Esophagus muscularis mucosa (tissue), 4 donors: ENCODE measurements around the gene EBF4. TPM values are rescaled to one million over a fixed set of nuclear protein-coding genes. Genes with fewer than 3 reads are reported as not detected.
A peak's percentile ranks its signal among the peaks of the same experiment; 100 is the strongest.

Experiments
- DNase-seq: peaks from one replicate; pipeline ENCODE4 v3.0.0-alpha.2; 2017; ENCODE audit errors: extremely low spot score
- H3K27ac ChIP-seq, 4 donors: fragments of 200-600 bp; sonication (generic); replicated peaks in 1 of 4; 1 replicate in 3 of 4; 2 replicates in 1 of 4; pipeline ENCODE4 v1.5.1; 2016 to 2019; ENCODE audit warnings: mild to moderate bottlenecking in 1 of 4
- H3K27me3 ChIP-seq, 4 donors: fragments of 200-600 bp; sonication (generic); one replicate each; pipeline versions ENCODE4 v1.5.1 to v1.6.0; 2016 to 2019
- H3K36me3 ChIP-seq, 4 donors: fragments of 200-600 bp; sonication (generic); one replicate each; pipeline ENCODE4 v1.5.1; 2016 to 2019
- H3K4me1 ChIP-seq, 4 donors: fragments of 200-600 bp; sonication (generic); one replicate each; pipeline ENCODE4 v1.5.1; 2016 to 2019
- H3K4me3 ChIP-seq, 4 donors: fragments of 200-600 bp; sonication (generic); 1 replicate in 2 of 4; 2 replicates in 2 of 4; pipeline ENCODE4 v1.5.1; 2016 to 2019; ENCODE audit warnings: mild to moderate bottlenecking in 4 of 4, moderate library complexity in 1 of 4
- H3K9me3 ChIP-seq, 4 donors: fragments of 200-600 bp; sonication (generic); 1 replicate in 3 of 4; 2 replicates in 1 of 4; pipeline ENCODE4 v1.5.1; 2016 to 2019
- CTCF ChIP-seq, 3 experiments: fragments of 200-600 bp in 2 of 3; fragments of 450-650 bp in 1 of 3; sonication (generic) in 2 of 3; IDR thresholded peaks; one replicate each; pipeline ENCODE4 v1.5.1; 2017 to 2019; ENCODE audit warnings: antibody characterized with exemption in 3 of 3, mild to moderate bottlenecking in 2 of 3, moderate library complexity in 1 of 3
- EP300 ChIP-seq: sonication (generic); formaldehyde crosslinking; IDR thresholded peaks from one replicate; pipeline ENCODE4 v1.6.1; 2017; ENCODE audit warnings: antibody characterized with exemption
- POLR2A ChIP-seq: fragments of 450-650 bp; IDR thresholded peaks from one replicate; pipeline ENCODE4 v1.6.1; 2017; ENCODE audit warnings: antibody characterized with exemption, moderate library complexity, mild to moderate bottlenecking, low read depth
- POLR2AphosphoS5 ChIP-seq, 2 donors: sonication (generic); formaldehyde crosslinking; IDR thresholded peaks; one replicate each; pipeline ENCODE4 v1.6.1; 2017; ENCODE audit warnings: antibody characterized with exemption in 2 of 2
- WGBS: methylation state at CpG from one replicate; pipeline ENCODE4 v1.1.5; 2018; 5-methylcytosine and 5-hydroxymethylcytosine counted together
- intact Hi-C: fragments of 100-400 bp; cut with DNase I; formaldehyde crosslinking; loops from one replicate; pipeline ENCODE4 v1.15.1; 2023
- total RNA-seq, 4 donors: library from RNA; depleted of rRNA; stranded (reverse); fragments of >200 nt; gene quantifications; one replicate each; pipeline versions ENCODE4 v1.1.0 to v1.2.1, GENCODE V29; 2016

The EBF4 gene
- total RNA-seq, 4 donors from 2014 or later = 23.7 to 46.7 (median 30.1) TPM

- no peaks in the 10 kb centered on the region for H3K9me3 ChIP-seq
- H3K4me3 ChIP-seq = peak overlapping the region; percentile 45 to 64 (median 49)
- peaks cover 0 to 78% (median 35%) of the 10 kb centered on the region in 4 donors for H3K27me3 ChIP-seq
- H3K27ac ChIP-seq = peak overlapping the region in 2 of 4 donors; percentile 44 to 55
- 12% methylated on average over 40 of the region's 93 CpGs for WGBS
- H3K4me1 ChIP-seq = peaks cover 20 to 40% (median 36%) of the 10 kb centered on the region in 4 donors
- DNase-seq = no peak
- H3K36me3 ChIP-seq = peaks cover 0 to 10% (median 0%) of the 10 kb centered on the region in 4 donors
- intact Hi-C loops = loop anchor here (5.0 to 10.0 kb wide), 2 partner anchors 60 to 227 kb away; partner anchors contain the start of gene EBF4
- TF ChIP-seq CTCF (IDR thresholded peaks at IDR 0.05) (peak in 1 of 3 experiments; percentile 16), EP300 (no peak)
Measured at GRCh38 chr20:2751878-2752566, 59.4 kb downstream of the EBF4 start.

GRCh38 chr20:2752567-2753460, 60.2 kb downstream of the EBF4 start:
- H3K4me1 ChIP-seq = peaks cover 20 to 40% (median 36%) of the 10 kb centered on the region in 4 donors
- H3K36me3 ChIP-seq = peaks cover 0 to 10% (median 0%) of the 10 kb centered on the region in 4 donors
- intact Hi-C loops = loop anchor here (5.0 to 10.0 kb wide), 2 partner anchors 61 to 228 kb away; partner anchors contain the start of gene EBF4
- peaks cover 0 to 86% (median 35%) of the 10 kb centered on the region in 4 donors for H3K27me3 ChIP-seq
- no peaks in the 10 kb centered on the region for H3K9me3 ChIP-seq
- TF ChIP-seq EP300 (no peak), POLR2A (no peak), CTCF (IDR thresholded peaks at IDR 0.05) (peak; percentile 34 to 61 (median 35)), POLR2AphosphoS5 (IDR thresholded peaks at IDR 0.05) (no peak)
- DNase-seq = no peak
- H3K27ac ChIP-seq = no peak overlapping the region
- peak overlapping the region; percentile 45 to 64 (median 49) for H3K4me3 ChIP-seq
- 12% methylated on average over 24 of the region's 47 CpGs for WGBS

- TF ChIP-seq CTCF (IDR thresholded peaks at IDR 0.05) (no peak), POLR2A (no peak), EP300 (no peak)
- 85% methylated on average over 6 of the region's 6 CpGs for WGBS
- intact Hi-C loops = loop anchor here (5.0 to 10.0 kb wide), 2 partner anchors 61 to 229 kb away; partner anchors contain the start of gene EBF4
Measured at GRCh38 chr20:2753461-2754040, 61.0 kb downstream of the EBF4 start.

GRCh38 chr20:2754424-2754823, 61.8 kb downstream of the EBF4 start:
- TF ChIP-seq EP300 (no peak), POLR2AphosphoS5 (IDR thresholded peaks at IDR 0.05) (no peak), POLR2A (no peak), CTCF (IDR thresholded peaks at IDR 0.05) (no peak)
- 78% methylated on average over 1 of the region's 2 CpGs for WGBS
- Histone ChIP-seq H3K4me1 (peaks cover 20 to 40% (median 36%) of the 10 kb centered on the region in 4 donors), H3K4me3 (no peak overlapping the region), H3K36me3 (peaks cover 0 to 10% (median 0%) of the 10 kb centered on the region in 4 donors), H3K27ac (no peak overlapping the region), H3K9me3 (no peaks in the 10 kb centered on the region), H3K27me3 (peaks cover 0 to 99% (median 35%) of the 10 kb centered on the region in 4 donors)
- no peak for DNase-seq
- intact Hi-C loops = loop anchor here (5.0 to 10.0 kb wide), 2 partner anchors 62 to 230 kb away; partner anchors contain the start of gene EBF4

More at GRCh38 chr20:2753461-2754040, 61.0 kb downstream of the EBF4 start:
- Histone ChIP-seq H3K4me1 (peaks cover 20 to 40% (median 36%) of the 10 kb centered on the region in 4 donors), H3K27ac (no peak overlapping the region), H3K36me3 (peaks cover 0 to 10% (median 0%) of the 10 kb centered on the region in 4 donors), H3K27me3 (peaks cover 0 to 93% (median 35%) of the 10 kb centered on the region in 4 donors), H3K4me3 (no peak overlapping the region), H3K9me3 (no peaks in the 10 kb centered on the region)
- no peak for DNase-seq
